B cell (primary cell): ENCODE data around the gene ARHGAP45.

Source experiments
- CTCF ChIP-seq: fragments of 200-600 bp; IDR thresholded peaks from one replicate; pipeline ENCODE4 v1.8.0; 2022; ENCODE audit warnings: antibody characterized with exemption, mild to moderate bottlenecking
- EZH2 ChIP-seq: IDR thresholded peaks from 2 replicates; pipeline ENCODE4 v1.6.1; 2012; ENCODE audit warnings: borderline replicate concordance, low read depth, mild to moderate bottlenecking, moderate library complexity, low read length; ENCODE audit not compliant: insufficient read depth, poor library complexity, severe bottlenecking

GRCh38 chr19:1115646-1116420, 48.9 kb downstream of the ARHGAP45 start:
- TF ChIP-seq CTCF: no peak
- TF ChIP-seq EZH2: no peak
